Measurements from ENCODE around the gene NDUFA6.

DNA sequence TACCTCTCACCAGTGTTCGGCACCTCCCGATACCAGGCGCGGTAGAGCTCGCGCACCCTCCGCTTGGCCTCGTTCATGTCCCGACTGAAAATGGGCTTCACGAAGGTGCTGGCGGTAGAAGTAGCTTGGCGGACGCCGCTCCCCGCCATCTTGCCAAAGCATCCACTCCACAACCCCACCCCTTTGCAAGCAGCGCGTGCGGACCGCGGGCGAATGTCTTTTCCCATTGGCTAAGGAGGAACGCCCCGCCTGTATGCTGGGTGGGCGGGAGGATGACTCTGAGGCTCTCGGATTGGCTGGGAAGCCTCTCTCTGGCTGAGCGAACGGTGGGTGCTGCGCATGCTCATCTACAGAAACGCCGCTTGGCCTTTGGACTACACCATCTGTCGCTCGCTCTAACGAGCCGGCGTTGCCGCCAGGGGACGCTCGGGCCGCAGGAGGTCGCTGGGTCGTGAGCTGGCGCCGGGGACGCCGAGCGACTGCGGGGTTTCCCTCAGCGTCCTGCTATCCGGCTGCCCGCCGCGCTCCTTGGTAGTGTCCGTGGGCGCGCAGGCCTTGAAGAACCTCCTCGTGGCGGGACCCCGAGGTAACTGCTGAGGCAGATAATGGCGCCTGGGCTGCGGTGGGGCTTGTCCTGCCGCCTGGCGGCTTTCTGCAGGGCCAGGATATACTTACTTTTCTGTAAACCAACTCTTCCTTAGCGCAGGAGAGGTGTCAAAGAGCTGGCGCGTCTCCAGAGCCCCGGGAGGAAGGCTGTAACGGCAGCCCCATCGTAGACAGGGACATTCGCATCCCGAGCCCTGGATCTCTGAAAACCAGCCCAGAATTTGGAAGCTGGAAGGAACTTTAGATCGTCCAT, at the start of gene NDUFA6:
- TF ChIP-seq, protein P1, sequence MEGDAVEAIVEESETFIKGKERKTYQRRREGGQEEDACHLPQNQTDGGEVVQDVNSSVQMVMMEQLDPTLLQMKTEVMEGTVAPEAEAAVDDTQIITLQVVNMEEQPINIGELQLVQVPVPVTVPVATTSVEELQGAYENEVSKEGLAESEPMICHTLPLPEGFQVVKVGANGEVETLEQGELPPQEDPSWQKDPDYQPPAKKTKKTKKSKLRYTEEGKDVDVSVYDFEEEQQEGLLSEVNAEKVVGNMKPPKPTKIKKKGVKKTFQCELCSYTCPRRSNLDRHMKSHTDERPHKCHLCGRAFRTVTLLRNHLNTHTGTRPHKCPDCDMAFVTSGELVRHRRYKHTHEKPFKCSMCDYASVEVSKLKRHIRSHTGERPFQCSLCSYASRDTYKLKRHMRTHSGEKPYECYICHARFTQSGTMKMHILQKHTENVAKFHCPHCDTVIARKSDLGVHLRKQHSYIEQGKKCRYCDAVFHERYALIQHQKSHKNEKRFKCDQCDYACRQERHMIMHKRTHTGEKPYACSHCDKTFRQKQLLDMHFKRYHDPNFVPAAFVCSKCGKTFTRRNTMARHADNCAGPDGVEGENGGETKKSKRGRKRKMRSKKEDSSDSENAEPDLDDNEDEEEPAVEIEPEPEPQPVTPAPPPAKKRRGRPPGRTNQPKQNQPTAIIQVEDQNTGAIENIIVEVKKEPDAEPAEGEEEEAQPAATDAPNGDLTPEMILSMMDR (conservative IDR thresholded peaks at IDR 0.05): peak; percentile 92
- no peak for TF ChIP-seq EZH2 (IDR thresholded peaks at IDR 0.05; ENCODE audit: low read depth)
